ENCODE measurements around the gene CLDN7.

The CLDN7 gene

GRCh38 chr17:7215136-7215638, 47.1 kb downstream of the CLDN7 start:
- TF ChIP-seq CTCF (IDR thresholded peaks at IDR 0.05; ENCODE audit: low read depth, low read length) (no peak), EZH2phosphoT487 (IDR thresholded peaks at IDR 0.05; ENCODE audit: low read depth) (no peak)

GRCh38 chr17:7214300-7215135, 47.8 kb downstream of the CLDN7 start:
- no peaks in the 10 kb centered on the region for H3K36me3 ChIP-seq (replicated peaks; ENCODE audit: low read depth, low read length)
- no peak for TF ChIP-seq EZH2phosphoT487 (IDR thresholded peaks at IDR 0.05; ENCODE audit: low read depth)
- peak; percentile 35; the same call in 1 of the 2 replicates for TF ChIP-seq CTCF (IDR thresholded peaks at IDR 0.05; ENCODE audit: low read depth, low read length)
- no peak overlapping the region for H2AFZ ChIP-seq (ENCODE audit: low read depth, low read length)
- H3K4me1 ChIP-seq (ENCODE audit: low read length) = peaks cover 40% of the 10 kb centered on the region
- H3K4me2 ChIP-seq (ENCODE audit: low read length) = peak overlapping the region; percentile 86
- no peaks in the 10 kb centered on the region for H4K20me1 ChIP-seq (ENCODE audit: insufficient read depth, low read length)
- no peaks in the 10 kb centered on the region for H3K79me2 ChIP-seq (ENCODE audit: low read length)
- H3K9ac ChIP-seq (ENCODE audit: low read length) = peak overlapping the region; percentile 54; the same call in 1 of the 2 replicates
- H3K27ac ChIP-seq (ENCODE audit: low read length) = peak overlapping the region; percentile 33
- no peaks in the 10 kb centered on the region for H3K9me3 ChIP-seq (ENCODE audit: insufficient read depth, low read length)
- peak overlapping the region; percentile 81 for H3K4me3 ChIP-seq (ENCODE audit: low read length)
- no peaks in the 10 kb centered on the region for H3K27me3 ChIP-seq (ENCODE audit: low read depth, low read length)

More at GRCh38 chr17:7215136-7215638, 47.1 kb downstream of the CLDN7 start:
- H2AFZ ChIP-seq (ENCODE audit: low read depth, low read length) = no peak overlapping the region
- peak overlapping the region; percentile 81 for H3K4me3 ChIP-seq (ENCODE audit: low read length)
- H3K4me2 ChIP-seq (ENCODE audit: low read length) = peak overlapping the region; percentile 86
- no peaks in the 10 kb centered on the region for H3K9me3 ChIP-seq (ENCODE audit: insufficient read depth, low read length)
- no peaks in the 10 kb centered on the region for H3K27me3 ChIP-seq (ENCODE audit: low read depth, low read length)
- H3K27ac ChIP-seq (ENCODE audit: low read length) = no peak overlapping the region
- H3K36me3 ChIP-seq (replicated peaks; ENCODE audit: low read depth, low read length) = no peaks in the 10 kb centered on the region
- no peaks in the 10 kb centered on the region for H4K20me1 ChIP-seq (ENCODE audit: insufficient read depth, low read length)
- peaks cover 40% of the 10 kb centered on the region for H3K4me1 ChIP-seq (ENCODE audit: low read length)
- H3K79me2 ChIP-seq (ENCODE audit: low read length) = 0 out of 2 replicates have a peak, but pooled peaks cover under 1% of the 10 kb centered on the region
- no peak overlapping the region for H3K9ac ChIP-seq (ENCODE audit: low read length)

GRCh38 chr17:7213895-7214299, 48.4 kb downstream of the CLDN7 start:
- no peak overlapping the region for H3K27ac ChIP-seq (ENCODE audit: low read length)
- TF ChIP-seq EZH2phosphoT487 (IDR thresholded peaks at IDR 0.05; ENCODE audit: low read depth) (no peak), CTCF (IDR thresholded peaks at IDR 0.05; ENCODE audit: low read depth, low read length) (peak; percentile 42)
- no peaks in the 10 kb centered on the region for H3K9me3 ChIP-seq (ENCODE audit: insufficient read depth, low read length)
- H3K79me2 ChIP-seq (ENCODE audit: low read length) = no peaks in the 10 kb centered on the region
- H3K4me2 ChIP-seq (ENCODE audit: low read length) = peak overlapping the region; percentile 86
- H3K36me3 ChIP-seq (replicated peaks; ENCODE audit: low read depth, low read length) = no peaks in the 10 kb centered on the region
- H2AFZ ChIP-seq (ENCODE audit: low read depth, low read length) = no peak overlapping the region
- peak overlapping the region; percentile 81 for H3K4me3 ChIP-seq (ENCODE audit: low read length)
- no peaks in the 10 kb centered on the region for H4K20me1 ChIP-seq (ENCODE audit: insufficient read depth, low read length)
- H3K27me3 ChIP-seq (ENCODE audit: low read depth, low read length) = no peaks in the 10 kb centered on the region
- H3K9ac ChIP-seq (ENCODE audit: low read length) = peak overlapping the region; percentile 54; the same call in 1 of the 2 replicates
- peaks cover 33% of the 10 kb centered on the region for H3K4me1 ChIP-seq (ENCODE audit: low read length)

- Histone ChIP-seq H3K27ac (ENCODE audit: low read length) (no peak overlapping the region), H3K27me3 (ENCODE audit: low read depth, low read length) (no peaks in the 10 kb centered on the region), H3K9me3 (ENCODE audit: insufficient read depth, low read length) (no peaks in the 10 kb centered on the region), H3K4me1 (ENCODE audit: low read length) (peaks cover 19% of the 10 kb centered on the region), H3K4me3 (ENCODE audit: low read length) (no peak overlapping the region), H2AFZ (ENCODE audit: low read depth, low read length) (no peak overlapping the region), H4K20me1 (ENCODE audit: insufficient read depth, low read length) (no peaks in the 10 kb centered on the region), H3K4me2 (ENCODE audit: low read length) (no peak overlapping the region), H3K36me3 (replicated peaks; ENCODE audit: low read depth, low read length) (no peaks in the 10 kb centered on the region), H3K79me2 (ENCODE audit: low read length) (no peaks in the 10 kb centered on the region), H3K9ac (ENCODE audit: low read length) (no peak overlapping the region)
- TF ChIP-seq CTCF (IDR thresholded peaks at IDR 0.05; ENCODE audit: low read depth, low read length) = no peak
- TF ChIP-seq EZH2phosphoT487 (IDR thresholded peaks at IDR 0.05; ENCODE audit: low read depth) = no peak
Measured at GRCh38 chr17:7211491-7212273, 50.6 kb downstream of the CLDN7 start.
